ENCODE measurements around the gene KPRP. TPM values are rescaled to one million over a fixed set of nuclear protein-coding genes. Genes with fewer than 3 reads are reported as not detected.

KPRP gene
- polyA plus RNA-seq, 4 donors, result not detected

GRCh38 chr1:152783095-152783494 lies 25.3 kb downstream of the KPRP start:
- 45 to 65% (median 46%) methylated on average over 2 of the region's 2 CpGs for WGBS, 3 donors
- Histone ChIP-seq H3K36me3 (ENCODE audit: control insufficient read depth in 3 of 3, insufficient read depth in 2 of 3, low read depth in 1 of 3, low read length in 3 of 3) (no peaks in the 10 kb centered on the region), H3K9me3 (ENCODE audit: control insufficient read depth in 2 of 2, insufficient read depth in 1 of 2, low read depth in 1 of 2, low read length in 1 of 2) (no peaks in the 10 kb centered on the region), H3K4me3 (ENCODE audit: low read depth in 1 of 3, low read length in 3 of 3) (no peak overlapping the region), H3K27me3 (ENCODE audit: control insufficient read depth in 3 of 3, insufficient read depth in 3 of 3, low read length in 3 of 3) (no peaks in the 10 kb centered on the region), H3K4me1 (ENCODE audit: control insufficient read depth in 3 of 3, insufficient read depth in 2 of 3, low read depth in 1 of 3, low read length in 2 of 3) (no peaks in the 10 kb centered on the region), H3K27ac (ENCODE audit: low read depth in 1 of 3, low read length in 2 of 3) (no peak overlapping the region)
- FAIRE-seq (no peak), DNase-seq (no peak)

- Histone ChIP-seq H3K27me3 (ENCODE audit: control insufficient read depth in 3 of 3, insufficient read depth in 3 of 3, low read length in 3 of 3) (no peaks in the 10 kb centered on the region), H3K9me3 (ENCODE audit: control insufficient read depth in 2 of 2, insufficient read depth in 1 of 2, low read depth in 1 of 2, low read length in 1 of 2) (no peaks in the 10 kb centered on the region), H3K4me1 (ENCODE audit: control insufficient read depth in 3 of 3, insufficient read depth in 2 of 3, low read depth in 1 of 3, low read length in 2 of 3) (no peaks in the 10 kb centered on the region), H3K36me3 (ENCODE audit: control insufficient read depth in 3 of 3, insufficient read depth in 2 of 3, low read depth in 1 of 3, low read length in 3 of 3) (no peaks in the 10 kb centered on the region), H3K27ac (ENCODE audit: low read depth in 1 of 3, low read length in 2 of 3) (no peak within 1 kb of the TSS), H3K4me3 (ENCODE audit: low read depth in 1 of 3, low read length in 3 of 3) (no peak within 1 kb of the TSS)
- FAIRE-seq (no peak), DNase-seq (no peak)
- 31 to 38% (median 31%) methylated on average over 2 of the region's 2 CpGs for WGBS, 3 donors
Measured at GRCh38 chr1:152786077-152786476, 28.3 kb downstream of the KPRP start, which contains the start of gene LCE1E. Gene LCE1E (plus strand): TSS chr1:152786257. CDS start chr1:152787300, 1,043 bp downstream.

- DNase-seq (no peak), FAIRE-seq (no peak)
- no peak overlapping the region for H3K4me3 ChIP-seq (ENCODE audit: low read depth in 1 of 3, low read length in 3 of 3)
- WGBS, 3 donors, result 54 to 65% (median 58%) methylated on average over 4 of the region's 4 CpGs
- no peaks in the 10 kb centered on the region for H3K36me3 ChIP-seq (ENCODE audit: control insufficient read depth in 3 of 3, insufficient read depth in 2 of 3, low read depth in 1 of 3, low read length in 3 of 3)
- H3K27me3 ChIP-seq (ENCODE audit: control insufficient read depth in 3 of 3, insufficient read depth in 3 of 3, low read length in 3 of 3), result no peaks in the 10 kb centered on the region
- no peaks in the 10 kb centered on the region for H3K9me3 ChIP-seq (ENCODE audit: control insufficient read depth in 2 of 2, insufficient read depth in 1 of 2, low read depth in 1 of 2, low read length in 1 of 2)
- H3K27ac ChIP-seq (ENCODE audit: low read depth in 1 of 3, low read length in 2 of 3), result no peak overlapping the region
- H3K4me1 ChIP-seq (ENCODE audit: control insufficient read depth in 3 of 3, insufficient read depth in 2 of 3, low read depth in 1 of 3, low read length in 2 of 3), result no peaks in the 10 kb centered on the region
Measured at GRCh38 chr1:152795686-152796085, 37.9 kb downstream of the KPRP start.

- FAIRE-seq, result no peak
- Histone ChIP-seq H3K4me3 (ENCODE audit: low read depth in 1 of 3, low read length in 3 of 3) (no peak within 1 kb of the TSS), H3K9me3 (ENCODE audit: control insufficient read depth in 2 of 2, insufficient read depth in 1 of 2, low read depth in 1 of 2, low read length in 1 of 2) (no peaks in the 10 kb centered on the region), H3K36me3 (ENCODE audit: control insufficient read depth in 3 of 3, insufficient read depth in 2 of 3, low read depth in 1 of 3, low read length in 3 of 3) (no peaks in the 10 kb centered on the region), H3K4me1 (ENCODE audit: control insufficient read depth in 3 of 3, insufficient read depth in 2 of 3, low read depth in 1 of 3, low read length in 2 of 3) (no peaks in the 10 kb centered on the region), H3K27me3 (ENCODE audit: control insufficient read depth in 3 of 3, insufficient read depth in 3 of 3, low read length in 3 of 3) (no peaks in the 10 kb centered on the region), H3K27ac (ENCODE audit: low read depth in 1 of 3, low read length in 2 of 3) (no peak within 1 kb of the TSS)
- WGBS, 3 donors, result 28 to 40% (median 36%) methylated on average over 3 of the region's 3 CpGs
- DNase-seq, result no peak
Measured at GRCh38 chr1:152796421-152796820, 38.6 kb downstream of the KPRP start, which contains the start of gene LCE1D. Gene LCE1D (plus strand): TSS chr1:152796721. CDS start chr1:152797795, 1,074 bp downstream.

DNA sequence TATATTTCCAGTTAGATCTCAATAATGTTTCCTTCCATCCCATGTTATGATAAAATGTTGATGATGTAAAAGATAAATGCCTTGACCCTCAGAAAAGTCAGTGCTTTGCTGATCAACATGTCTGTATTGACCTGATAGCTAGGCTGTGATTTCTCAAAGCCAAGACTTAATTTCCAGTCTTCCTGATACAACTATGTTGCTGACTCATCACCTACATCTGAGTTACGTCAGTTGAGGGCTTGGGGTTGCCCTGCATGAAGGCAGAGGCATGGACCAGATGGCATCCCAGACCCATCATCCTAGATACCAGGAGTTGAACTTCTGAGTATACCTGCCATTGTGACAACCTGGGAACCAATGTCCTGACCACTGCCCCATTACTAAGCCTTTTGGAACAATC lies 43.5 kb downstream of the KPRP start:
- H3K36me3 ChIP-seq (ENCODE audit: control insufficient read depth in 3 of 3, insufficient read depth in 2 of 3, low read depth in 1 of 3, low read length in 3 of 3), result no peaks in the 10 kb centered on the region
- no peak for FAIRE-seq
- no peaks in the 10 kb centered on the region for H3K27me3 ChIP-seq (ENCODE audit: control insufficient read depth in 3 of 3, insufficient read depth in 3 of 3, low read length in 3 of 3)
- no peak for DNase-seq
- no peak overlapping the region for H3K27ac ChIP-seq (ENCODE audit: low read depth in 1 of 3, low read length in 2 of 3)
- H3K4me1 ChIP-seq (ENCODE audit: control insufficient read depth in 3 of 3, insufficient read depth in 2 of 3, low read depth in 1 of 3, low read length in 2 of 3), result no peaks in the 10 kb centered on the region
- H3K4me3 ChIP-seq (ENCODE audit: low read depth in 1 of 3, low read length in 3 of 3), result no peak overlapping the region
- no peaks in the 10 kb centered on the region for H3K9me3 ChIP-seq (ENCODE audit: control insufficient read depth in 2 of 2, insufficient read depth in 1 of 2, low read depth in 1 of 2, low read length in 1 of 2)
- WGBS, 3 donors, result 54 to 63% (median 57%) methylated on average over 1 of the region's 1 CpG

DNA sequence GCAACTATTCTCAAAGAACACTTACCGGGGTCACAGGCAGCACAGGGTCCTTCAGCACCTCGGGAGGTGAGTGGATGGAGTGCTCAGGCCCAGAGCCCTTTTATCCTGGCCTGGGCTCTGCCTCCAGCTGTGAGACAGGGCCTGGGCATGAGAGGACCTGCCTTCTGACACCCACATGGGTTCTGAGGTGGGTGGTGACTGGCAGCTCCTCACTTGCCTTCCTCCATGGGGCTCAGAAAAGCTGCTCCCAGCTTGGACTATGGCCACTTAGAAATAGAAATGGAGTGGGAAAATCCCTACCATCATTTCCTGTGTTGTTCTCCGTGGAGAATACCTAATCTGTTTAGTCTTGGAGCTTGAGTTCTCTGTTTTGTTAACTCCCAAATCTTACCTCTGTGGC lies 48.8 kb downstream of the KPRP start, which contains the start of gene LCE1C:
TSS of gene LCE1C (minus strand) at position 76 of the 400 bp plus-strand sequence. CDS start 1,173 bp downstream, outside the sequence.
- WGBS, 3 donors, result 41 to 57% (median 45%) methylated on average over 3 of the region's 3 CpGs
- Histone ChIP-seq H3K4me1 (ENCODE audit: control insufficient read depth in 3 of 3, insufficient read depth in 2 of 3, low read depth in 1 of 3, low read length in 2 of 3) (no peaks in the 10 kb centered on the region), H3K27me3 (ENCODE audit: control insufficient read depth in 3 of 3, insufficient read depth in 3 of 3, low read length in 3 of 3) (no peaks in the 10 kb centered on the region), H3K4me3 (ENCODE audit: low read depth in 1 of 3, low read length in 3 of 3) (no peak within 1 kb of the TSS), H3K9me3 (ENCODE audit: control insufficient read depth in 2 of 2, insufficient read depth in 1 of 2, low read depth in 1 of 2, low read length in 1 of 2) (no peaks in the 10 kb centered on the region), H3K36me3 (ENCODE audit: control insufficient read depth in 3 of 3, insufficient read depth in 2 of 3, low read depth in 1 of 3, low read length in 3 of 3) (no peaks in the 10 kb centered on the region), H3K27ac (ENCODE audit: low read depth in 1 of 3, low read length in 2 of 3) (no peak within 1 kb of the TSS)
- DNase-seq (no peak), FAIRE-seq (no peak)

DNA sequence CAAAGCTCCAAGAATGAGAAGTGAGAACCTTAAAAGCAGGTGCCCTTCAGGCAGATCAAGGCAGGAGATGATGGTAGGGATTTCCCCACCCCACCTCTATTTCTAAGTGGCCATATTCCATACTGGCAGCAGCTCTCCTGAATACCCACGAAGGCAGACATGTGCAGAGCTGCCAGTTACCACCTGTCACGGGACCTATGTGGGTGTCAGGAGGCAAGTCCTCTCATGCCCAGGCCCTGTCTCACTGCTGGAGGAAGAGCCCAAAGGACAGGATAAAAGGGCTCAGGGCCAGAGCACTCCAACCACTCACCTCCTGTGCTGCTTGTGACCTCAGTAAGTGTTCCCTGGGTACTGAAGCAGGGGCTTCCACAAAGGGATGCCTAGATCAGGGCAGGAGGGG lies 53.2 kb downstream of the KPRP start:
- H3K4me3 ChIP-seq (ENCODE audit: low read depth in 1 of 3, low read length in 3 of 3), result no peak overlapping the region
- DNase-seq (no peak), FAIRE-seq (no peak)
- H3K9me3 ChIP-seq (ENCODE audit: control insufficient read depth in 2 of 2, insufficient read depth in 1 of 2, low read depth in 1 of 2, low read length in 1 of 2), result no peaks in the 10 kb centered on the region
- no peaks in the 10 kb centered on the region for H3K27me3 ChIP-seq (ENCODE audit: control insufficient read depth in 3 of 3, insufficient read depth in 3 of 3, low read length in 3 of 3)
- WGBS, 3 donors, result 61 to 77% (median 76%) methylated on average over 2 of the region's 2 CpGs
- no peak overlapping the region for H3K27ac ChIP-seq (ENCODE audit: low read depth in 1 of 3, low read length in 2 of 3)
- no peaks in the 10 kb centered on the region for H3K4me1 ChIP-seq (ENCODE audit: control insufficient read depth in 3 of 3, insufficient read depth in 2 of 3, low read depth in 1 of 3, low read length in 2 of 3)
- no peaks in the 10 kb centered on the region for H3K36me3 ChIP-seq (ENCODE audit: control insufficient read depth in 3 of 3, insufficient read depth in 2 of 3, low read depth in 1 of 3, low read length in 3 of 3)

Other genes with a start within 250 kb of the KPRP start
- gene LCE5A, start 247.2 kb upstream of the KPRP start, polyA plus RNA-seq, result not detected
- gene CRCT1, start 243.5 kb upstream of the KPRP start, polyA plus RNA-seq, result under 1 TPM in 1 of 4 donors, not detected in 3; 0.57 TPM
- gene LCE3E, start 191.2 kb upstream of the KPRP start, polyA plus RNA-seq, result not detected
- under 1 TPM in 1 of 4 donors, not detected in 3; 0.24 TPM for gene LCE3D, start 177.5 kb upstream of the KPRP start, polyA plus RNA-seq
- not detected for gene LCE3C, start 157.8 kb upstream of the KPRP start, polyA plus RNA-seq
- not detected for gene LCE3B, start 144.2 kb upstream of the KPRP start, polyA plus RNA-seq
- gene LCE3A, start 134.9 kb upstream of the KPRP start, polyA plus RNA-seq, result not detected
- not detected for gene LCE2D, start 94.6 kb upstream of the KPRP start, polyA plus RNA-seq
- gene LCE2C, start 82.7 kb upstream of the KPRP start, polyA plus RNA-seq, result not detected
- not detected for gene LCE2B, start 71.9 kb upstream of the KPRP start, polyA plus RNA-seq
- gene LCE2A, start 59.7 kb upstream of the KPRP start, polyA plus RNA-seq, result 1 to 10 TPM in 1 of 4 donors, under 1 TPM in 1, not detected in 2; 0.16 to 6.8 TPM
- not detected for gene LCE4A, start 49.9 kb upstream of the KPRP start, polyA plus RNA-seq
- gene LCE1F, start 17.1 kb downstream of the KPRP start, polyA plus RNA-seq, result not detected
- not detected for gene LCE1E, start 28.2 kb downstream of the KPRP start, polyA plus RNA-seq
- gene LCE1D, start 38.7 kb downstream of the KPRP start, polyA plus RNA-seq, result not detected
- not detected for gene LCE1C, start 48.6 kb downstream of the KPRP start, polyA plus RNA-seq
- gene LCE1B, start 53.9 kb downstream of the KPRP start, polyA plus RNA-seq, result not detected
- gene LCE1A, start 69.4 kb downstream of the KPRP start, polyA plus RNA-seq, result not detected
- gene LCE6A, start 84.8 kb downstream of the KPRP start, polyA plus RNA-seq, result not detected
- gene LCE7A, start 102.0 kb downstream of the KPRP start, polyA plus RNA-seq, result not detected
- gene SMCP, start 120.3 kb downstream of the KPRP start, polyA plus RNA-seq, result not detected
- under 1 TPM in 2 of 4 donors, not detected in 2; 0.03 to 0.45 TPM for gene IVL, start 150.5 kb downstream of the KPRP start, polyA plus RNA-seq
- gene SPRR5, start 189.2 kb downstream of the KPRP start, polyA plus RNA-seq, result not detected
- gene SPRR4, start 212.6 kb downstream of the KPRP start, polyA plus RNA-seq, result not detected
- not detected for gene SPRR1A, start 226.1 kb downstream of the KPRP start, polyA plus RNA-seq
- 10 to 100 TPM in 2 of 4 donors, 1 to 10 TPM in 1, not detected in 1; 3.0 to 16.1 (median 10.3) TPM for gene SPRR3, start 243.7 kb downstream of the KPRP start, polyA plus RNA-seq

All from small intestine (tissue), 7 donors.